ENCODE measurements around the gene CDK14.

DNA sequence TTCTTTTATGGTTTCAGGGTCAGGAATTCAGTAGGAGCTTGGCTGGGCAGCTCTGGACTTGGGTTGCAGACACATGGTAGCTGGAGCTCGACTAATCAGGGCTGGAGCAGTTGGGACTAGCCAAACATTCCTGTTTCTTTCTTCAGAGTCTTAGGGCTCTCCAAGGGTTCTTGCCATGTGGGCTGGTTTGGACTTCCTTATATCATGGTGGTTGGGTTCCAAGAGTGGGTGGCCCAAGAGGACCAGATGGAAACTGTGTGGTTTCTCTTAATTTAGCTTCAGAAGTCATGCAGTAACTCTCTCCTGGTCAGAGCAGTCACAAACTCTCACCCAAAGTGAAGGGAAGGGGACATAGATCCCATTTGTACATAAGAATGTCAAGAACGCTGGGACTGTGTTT lies 398.0 kb downstream of the CDK14 start:
- TF ChIP-seq, protein P1, sequence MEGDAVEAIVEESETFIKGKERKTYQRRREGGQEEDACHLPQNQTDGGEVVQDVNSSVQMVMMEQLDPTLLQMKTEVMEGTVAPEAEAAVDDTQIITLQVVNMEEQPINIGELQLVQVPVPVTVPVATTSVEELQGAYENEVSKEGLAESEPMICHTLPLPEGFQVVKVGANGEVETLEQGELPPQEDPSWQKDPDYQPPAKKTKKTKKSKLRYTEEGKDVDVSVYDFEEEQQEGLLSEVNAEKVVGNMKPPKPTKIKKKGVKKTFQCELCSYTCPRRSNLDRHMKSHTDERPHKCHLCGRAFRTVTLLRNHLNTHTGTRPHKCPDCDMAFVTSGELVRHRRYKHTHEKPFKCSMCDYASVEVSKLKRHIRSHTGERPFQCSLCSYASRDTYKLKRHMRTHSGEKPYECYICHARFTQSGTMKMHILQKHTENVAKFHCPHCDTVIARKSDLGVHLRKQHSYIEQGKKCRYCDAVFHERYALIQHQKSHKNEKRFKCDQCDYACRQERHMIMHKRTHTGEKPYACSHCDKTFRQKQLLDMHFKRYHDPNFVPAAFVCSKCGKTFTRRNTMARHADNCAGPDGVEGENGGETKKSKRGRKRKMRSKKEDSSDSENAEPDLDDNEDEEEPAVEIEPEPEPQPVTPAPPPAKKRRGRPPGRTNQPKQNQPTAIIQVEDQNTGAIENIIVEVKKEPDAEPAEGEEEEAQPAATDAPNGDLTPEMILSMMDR (IDR thresholded peaks at IDR 0.05; ENCODE audit: low read length), result no peak
- no peak for TF ChIP-seq EZH2phosphoT487 (IDR thresholded peaks at IDR 0.05; ENCODE audit: low read length)
